NCI-H2107 (cell line): ENCODE results near the gene GAS1.
A peak's percentile ranks its signal among the peaks of the same experiment; 100 is the strongest.

ENCODE experiments used
- DNase-seq: peaks from one replicate; lab custom pipeline; 2025; lab: John Stamatoyannopoulos, UW

The GAS1 gene

GRCh38 chr9:86965636-86966395, 18.5 kb upstream of the GAS1 start:
- DNase-seq: no peak

- no peak for DNase-seq
Measured at GRCh38 chr9:86962692-86963091, 15.4 kb upstream of the GAS1 start.

- no peak for DNase-seq
Measured at GRCh38 chr9:86960938-86961337, 13.6 kb upstream of the GAS1 start.

GRCh38 chr9:86958203-86958602, 10.9 kb upstream of the GAS1 start:
- DNase-seq: no peak

GRCh38 chr9:86955561-86955960, 8.3 kb upstream of the GAS1 start:
- no peak for DNase-seq

GRCh38 chr9:86955042-86955441, 7.7 kb upstream of the GAS1 start:
- no peak for DNase-seq

- no peak for DNase-seq
Measured at GRCh38 chr9:86953181-86953580, 5.9 kb upstream of the GAS1 start.

- peak; percentile 8 for DNase-seq
Measured at GRCh38 chr9:86948074-86948929, 996 bp upstream of the GAS1 start.

GRCh38 chr9:86946201-86947145, 833 bp downstream of the GAS1 start:
- DNase-seq: no peak

- DNase-seq: no peak
Measured at GRCh38 chr9:86945728-86946200, 1.5 kb downstream of the GAS1 start.

- DNase-seq: no peak
Measured at GRCh38 chr9:86944796-86945727, 2.2 kb downstream of the GAS1 start.

GRCh38 chr9:86943201-86944113, 3.8 kb downstream of the GAS1 start:
- DNase-seq: no peak

GRCh38 chr9:86942281-86943200, 4.8 kb downstream of the GAS1 start:
- DNase-seq: no peak

- DNase-seq: no peak
Measured at GRCh38 chr9:86941197-86941596, 6.1 kb downstream of the GAS1 start.

GRCh38 chr9:86940774-86941173, 6.5 kb downstream of the GAS1 start:
- DNase-seq: no peak

- DNase-seq: no peak
Measured at GRCh38 chr9:86939891-86940290, 7.4 kb downstream of the GAS1 start.

GRCh38 chr9:86939321-86939720, 8.0 kb downstream of the GAS1 start:
- DNase-seq: no peak

GRCh38 chr9:86938780-86939179, 8.5 kb downstream of the GAS1 start:
- no peak for DNase-seq

- no peak for DNase-seq
Measured at GRCh38 chr9:86926145-86926544, 21.2 kb downstream of the GAS1 start.
